GM21390 (cell line): ENCODE data around the gene SFI1.

Experiments
- ATAC-seq: cut with Tn5 transposase; IDR thresholded peaks from one replicate; pipeline ENCODE4 v1.9.1; 2021; ENCODE audit not compliant: unreplicated experiment

SFI1 gene

GRCh38 chr22:31615491-31615860 is 119.1 kb downstream of the SFI1 start:
- ATAC-seq: no peak

- ATAC-seq: no peak
These were observed 119.6 kb downstream of the SFI1 start for GRCh38 chr22:31615940-31616314.

GRCh38 chr22:31616315-31616980 is 120.1 kb downstream of the SFI1 start:
- ATAC-seq: no peak

- ATAC-seq: no peak
These were observed 121.7 kb downstream of the SFI1 start for GRCh38 chr22:31618057-31618456.

GRCh38 chr22:31618471-31619176 is 122.3 kb downstream of the SFI1 start:
- no peak for ATAC-seq

GRCh38 chr22:31619611-31620300 is 123.4 kb downstream of the SFI1 start:
- ATAC-seq: no peak

- no peak for ATAC-seq
These were observed 124.6 kb downstream of the SFI1 start for GRCh38 chr22:31620756-31621480.

- ATAC-seq: no peak
These were observed 125.3 kb downstream of the SFI1 start for GRCh38 chr22:31621507-31622124.

- no peak for ATAC-seq
These were observed 126.6 kb downstream of the SFI1 start for GRCh38 chr22:31622980-31623379.

GRCh38 chr22:31623592-31624304 is 127.4 kb downstream of the SFI1 start:
- no peak for ATAC-seq

- ATAC-seq: no peak
These were observed 128.9 kb downstream of the SFI1 start for GRCh38 chr22:31625257-31625640.

- ATAC-seq: no peak
These were observed 129.5 kb downstream of the SFI1 start for GRCh38 chr22:31625661-31626426.

- ATAC-seq: no peak
These were observed 130.3 kb downstream of the SFI1 start for GRCh38 chr22:31626427-31627150.

GRCh38 chr22:31627223-31627731 is 130.9 kb downstream of the SFI1 start:
- ATAC-seq: no peak

- ATAC-seq: no peak
These were observed 132.0 kb downstream of the SFI1 start for GRCh38 chr22:31628362-31628761.

GRCh38 chr22:31628969-31629708 is 132.8 kb downstream of the SFI1 start:
- ATAC-seq: no peak

- no peak for ATAC-seq
These were observed 133.4 kb downstream of the SFI1 start for GRCh38 chr22:31629741-31630184.
